K562 (cell line): ENCODE results near the gene C10orf90.

Experiments
- EGR1 ChIP-seq: fragments of 450-650 bp; conservative IDR thresholded peaks from 2 replicates; pipeline ENCODE4 v1.6.1; 2017; ENCODE audit warnings: mild to moderate bottlenecking
- SMARCA5 ChIP-seq: fragments of 450-650 bp; IDR thresholded peaks from 2 replicates; pipeline ENCODE4 v1.6.1; 2016
- TAF1 ChIP-seq: IDR thresholded peaks from 2 replicates; pipeline ENCODE4 v1.6.1; 2011; ENCODE audit warnings: mild to moderate bottlenecking, low read length, moderate library complexity; ENCODE audit not compliant: insufficient read depth, control insufficient read depth, severe bottlenecking; ENCODE audit errors: extremely low read depth
- TF ChIP-seq, protein P1 (sequence below): fragments of 250-450 bp; sonication (Bioruptor Pico); IDR thresholded peaks from 2 replicates; pipeline ENCODE4 v1.5.0; 2020; ENCODE audit warnings: mild to moderate bottlenecking
- TF ChIP-seq, protein P2 (sequence below), 2 experiments: fragments of 450-650 bp in 1 of 2; sonication (generic) in 1 of 2; formaldehyde crosslinking in 1 of 2; IDR thresholded peaks in 1 of 2; conservative IDR thresholded peaks in 1 of 2; 2 replicates each; pipeline versions ENCODE4 v1.6.1 to v1.8.1; 2016 to 2023; ENCODE audit warnings: mild to moderate bottlenecking in 2 of 2, moderate library complexity in 2 of 2, inconsistent platforms in 1 of 2, missing genetic modification reagents in 1 of 2
- TF ChIP-seq, protein P3 (sequence below), 3 experiments: IDR thresholded peaks in 2 of 3; conservative IDR thresholded peaks in 1 of 3; 2 replicates each; pipeline ENCODE4 v1.5.1; 2011 to 2012; ENCODE audit warnings: low read length in 3 of 3, mild to moderate bottlenecking in 3 of 3, control low read depth in 2 of 3, improper control_type of control experiment in 1 of 3, inconsistent platforms in 1 of 3, low read depth in 1 of 3, mixed read lengths in 1 of 3, moderate library complexity in 1 of 3; ENCODE audit not compliant: insufficient read depth in 2 of 3
- TF ChIP-seq, protein P4 (sequence below): sonication (generic); formaldehyde crosslinking; IDR thresholded peaks from 2 replicates; pipeline ENCODE4 v1.5.0; 2020; ENCODE audit warnings: missing genetic modification reagents

DNA sequence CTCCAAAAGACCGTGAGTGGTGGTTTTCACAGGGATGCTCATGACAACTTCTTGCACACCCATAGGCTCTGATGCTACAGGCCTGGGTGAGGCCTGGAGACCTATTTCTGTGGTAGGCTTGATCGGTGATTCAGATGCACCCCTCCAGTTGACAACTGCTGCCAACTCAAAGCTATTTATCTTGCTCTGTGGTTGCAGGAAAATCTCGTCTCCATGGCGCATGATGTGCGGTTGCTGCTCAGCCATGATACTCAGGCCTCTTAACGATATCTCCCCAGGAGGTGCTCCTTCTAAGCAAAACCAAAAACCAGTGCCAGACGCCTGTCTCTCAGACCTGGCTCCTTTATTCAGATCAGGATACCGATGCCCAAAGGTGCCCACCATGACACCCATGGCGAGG lies 31.4 kb downstream of the C10orf90 start:
- TF ChIP-seq, protein P1, sequence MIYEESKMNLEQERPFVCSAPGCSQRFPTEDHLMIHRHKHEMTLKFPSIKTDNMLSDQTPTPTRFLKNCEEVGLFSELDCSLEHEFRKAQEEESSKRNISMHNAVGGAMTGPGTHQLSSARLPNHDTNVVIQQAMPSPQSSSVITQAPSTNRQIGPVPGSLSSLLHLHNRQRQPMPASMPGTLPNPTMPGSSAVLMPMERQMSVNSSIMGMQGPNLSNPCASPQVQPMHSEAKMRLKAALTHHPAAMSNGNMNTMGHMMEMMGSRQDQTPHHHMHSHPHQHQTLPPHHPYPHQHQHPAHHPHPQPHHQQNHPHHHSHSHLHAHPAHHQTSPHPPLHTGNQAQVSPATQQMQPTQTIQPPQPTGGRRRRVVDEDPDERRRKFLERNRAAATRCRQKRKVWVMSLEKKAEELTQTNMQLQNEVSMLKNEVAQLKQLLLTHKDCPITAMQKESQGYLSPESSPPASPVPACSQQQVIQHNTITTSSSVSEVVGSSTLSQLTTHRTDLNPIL (CRISPR knock-in tag): no peak
- TF ChIP-seq, protein P2, sequence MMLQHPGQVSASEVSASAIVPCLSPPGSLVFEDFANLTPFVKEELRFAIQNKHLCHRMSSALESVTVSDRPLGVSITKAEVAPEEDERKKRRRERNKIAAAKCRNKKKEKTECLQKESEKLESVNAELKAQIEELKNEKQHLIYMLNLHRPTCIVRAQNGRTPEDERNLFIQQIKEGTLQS (IDR thresholded peaks at IDR 0.05): no peak
- TF ChIP-seq, protein P2 (CRISPR knock-in tag; conservative IDR thresholded peaks at IDR 0.05): no peak
- TF ChIP-seq, protein P3, sequence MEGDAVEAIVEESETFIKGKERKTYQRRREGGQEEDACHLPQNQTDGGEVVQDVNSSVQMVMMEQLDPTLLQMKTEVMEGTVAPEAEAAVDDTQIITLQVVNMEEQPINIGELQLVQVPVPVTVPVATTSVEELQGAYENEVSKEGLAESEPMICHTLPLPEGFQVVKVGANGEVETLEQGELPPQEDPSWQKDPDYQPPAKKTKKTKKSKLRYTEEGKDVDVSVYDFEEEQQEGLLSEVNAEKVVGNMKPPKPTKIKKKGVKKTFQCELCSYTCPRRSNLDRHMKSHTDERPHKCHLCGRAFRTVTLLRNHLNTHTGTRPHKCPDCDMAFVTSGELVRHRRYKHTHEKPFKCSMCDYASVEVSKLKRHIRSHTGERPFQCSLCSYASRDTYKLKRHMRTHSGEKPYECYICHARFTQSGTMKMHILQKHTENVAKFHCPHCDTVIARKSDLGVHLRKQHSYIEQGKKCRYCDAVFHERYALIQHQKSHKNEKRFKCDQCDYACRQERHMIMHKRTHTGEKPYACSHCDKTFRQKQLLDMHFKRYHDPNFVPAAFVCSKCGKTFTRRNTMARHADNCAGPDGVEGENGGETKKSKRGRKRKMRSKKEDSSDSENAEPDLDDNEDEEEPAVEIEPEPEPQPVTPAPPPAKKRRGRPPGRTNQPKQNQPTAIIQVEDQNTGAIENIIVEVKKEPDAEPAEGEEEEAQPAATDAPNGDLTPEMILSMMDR (IDR thresholded peaks at IDR 0.05 in 2 of 3, conservative IDR thresholded peaks at IDR 0.05 in 1 of 3; ENCODE audit: insufficient read depth in 2 of 3, low read depth in 1 of 3, low read length in 3 of 3): no peak
- TF ChIP-seq SMARCA5 (no peak), EGR1 (no peak), TAF1 (no peak)
- TF ChIP-seq, protein P4, sequence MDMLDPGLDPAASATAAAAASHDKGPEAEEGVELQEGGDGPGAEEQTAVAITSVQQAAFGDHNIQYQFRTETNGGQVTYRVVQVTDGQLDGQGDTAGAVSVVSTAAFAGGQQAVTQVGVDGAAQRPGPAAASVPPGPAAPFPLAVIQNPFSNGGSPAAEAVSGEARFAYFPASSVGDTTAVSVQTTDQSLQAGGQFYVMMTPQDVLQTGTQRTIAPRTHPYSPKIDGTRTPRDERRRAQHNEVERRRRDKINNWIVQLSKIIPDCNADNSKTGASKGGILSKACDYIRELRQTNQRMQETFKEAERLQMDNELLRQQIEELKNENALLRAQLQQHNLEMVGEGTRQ (CRISPR knock-in tag): no peak
